ENCODE data around the gene SLCO4A1. TPM values are rescaled to one million over a fixed set of nuclear protein-coding genes. Genes with fewer than 3 reads are reported as not detected.

Gene SLCO4A1
- total and polyA plus RNA-seq, 12 donors, result 0.39 to 27.0 (median 4.9) TPM

GRCh38 chr20:62635852-62636251 lies 6.5 kb upstream of the SLCO4A1 start:
- intact Hi-C loops (cut with DNase I), result no loop called here
- no peak for TF ChIP-seq CTCF (IDR thresholded peaks at IDR 0.05)
- no peak for TF ChIP-seq POLR2A (IDR thresholded peaks at IDR 0.05)
- H3K27ac ChIP-seq, result no peak overlapping the region
- no peaks in the 10 kb centered on the region for H3K27me3 ChIP-seq
- H3K4me1 ChIP-seq (replicated peaks in 1 of 2), result no peaks in the 10 kb centered on the region
- no peaks in the 10 kb centered on the region for H3K36me3 ChIP-seq (replicated peaks in 1 of 2)
- H3K4me3 ChIP-seq, result no peak overlapping the region
- no peak for DNase-seq
- H3K9me3 ChIP-seq (replicated peaks in 1 of 3), result no peaks in the 10 kb centered on the region
- 65 to 78% (median 76%) methylated on average over 16 of the region's 16 CpGs for WGBS, 4 donors

GRCh38 chr20:62636446-62636845 lies 5.9 kb upstream of the SLCO4A1 start:
- Histone ChIP-seq H3K4me1 (replicated peaks in 1 of 2) (peaks cover 0 to under 1% of the 10 kb centered on the region in 2 donors), H3K36me3 (replicated peaks in 1 of 2) (no peaks in the 10 kb centered on the region), H3K27ac (no peak overlapping the region), H3K9me3 (replicated peaks in 1 of 3) (no peaks in the 10 kb centered on the region), H3K27me3 (no peaks in the 10 kb centered on the region), H3K4me3 (no peak overlapping the region)
- no peak for DNase-seq
- no peak for TF ChIP-seq POLR2A (IDR thresholded peaks at IDR 0.05)
- no peak for TF ChIP-seq CTCF (IDR thresholded peaks at IDR 0.05)
- intact Hi-C loops (cut with DNase I), result no loop called here
- 49 to 62% (median 56%) methylated on average over 10 to 16 of the region's 16 CpGs for WGBS, 4 donors

- no peaks in the 10 kb centered on the region for H3K27me3 ChIP-seq
- no peak overlapping the region for H3K27ac ChIP-seq
- TF ChIP-seq CTCF (IDR thresholded peaks at IDR 0.05), result no peak
- no peak for TF ChIP-seq POLR2A (IDR thresholded peaks at IDR 0.05)
- intact Hi-C loops (cut with DNase I), result no loop called here
- no peak for DNase-seq
- peaks cover 6 to 7% of the 10 kb centered on the region in 2 donors for H3K4me1 ChIP-seq (replicated peaks in 1 of 2)
- H3K9me3 ChIP-seq (replicated peaks in 1 of 3), result no peaks in the 10 kb centered on the region
- no peak overlapping the region for H3K4me3 ChIP-seq
- no peaks in the 10 kb centered on the region for H3K36me3 ChIP-seq (replicated peaks in 1 of 2)
- 73 to 83% (median 77%) methylated on average over 3 to 5 of the region's 5 CpGs for WGBS, 4 donors
Measured at GRCh38 chr20:62637110-62637509, 5.2 kb upstream of the SLCO4A1 start.

GRCh38 chr20:62637521-62638054 lies 4.7 kb upstream of the SLCO4A1 start:
- H3K4me1 ChIP-seq (replicated peaks in 1 of 2), result peaks cover 10 to 12% of the 10 kb centered on the region in 2 donors
- DNase-seq, result no peak
- intact Hi-C loops (cut with DNase I), result no loop called here
- 86 to 89% (median 87%) methylated on average over 7 to 11 of the region's 11 CpGs for WGBS, 4 donors
- H3K4me3 ChIP-seq, result no peak overlapping the region
- TF ChIP-seq CTCF (IDR thresholded peaks at IDR 0.05) (no peak), POLR2A (IDR thresholded peaks at IDR 0.05) (no peak)
- H3K27ac ChIP-seq, result no peak overlapping the region
- H3K27me3 ChIP-seq, result peaks cover under 1% of the 10 kb centered on the region
- H3K9me3 ChIP-seq (replicated peaks in 1 of 3), result no peaks in the 10 kb centered on the region
- H3K36me3 ChIP-seq (replicated peaks in 1 of 2), result no peaks in the 10 kb centered on the region

Data from adrenal gland (tissue), 12 donors.